HG03060 (cell line): ENCODE data around the gene KRT8.
"Not testable (repeated sequence)": the region's sequence is repeated elsewhere in the genome, so short reads cannot be mapped to it uniquely, and the experiment has no call there.

ENCODE experiments used
- ATAC-seq: cut with Tn5 transposase; IDR thresholded peaks from one replicate; pipeline ENCODE4 v1.9.1; 2021; ENCODE audit warnings: low read depth, moderate number of reproducible peaks; ENCODE audit not compliant: unreplicated experiment

Gene KRT8

GRCh38 chr12:52903285-52903854 is 1.5 kb downstream of the KRT8 start:
- ATAC-seq = no peak

- no peak for ATAC-seq
These were observed 2.9 kb downstream of the KRT8 start for GRCh38 chr12:52901715-52902541.

GRCh38 chr12:52900896-52901714 is 3.8 kb downstream of the KRT8 start:
- ATAC-seq = no peak

GRCh38 chr12:52900166-52900895 is 4.5 kb downstream of the KRT8 start:
- ATAC-seq = no peak

- ATAC-seq = no peak
These were observed 5.4 kb downstream of the KRT8 start for GRCh38 chr12:52899338-52900035.

- ATAC-seq = no peak
These were observed 8.4 kb downstream of the KRT8 start for GRCh38 chr12:52896190-52897100.

GRCh38 chr12:52895726-52896189 is 9.1 kb downstream of the KRT8 start:
- no peak for ATAC-seq

- ATAC-seq = no peak
These were observed 11.9 kb downstream of the KRT8 start for GRCh38 chr12:52892974-52893373.

GRCh38 chr12:52892207-52892852 is 12.5 kb downstream of the KRT8 start:
- ATAC-seq = no peak

GRCh38 chr12:52891044-52891443 is 13.8 kb downstream of the KRT8 start:
- no peak for ATAC-seq

- no peak for ATAC-seq
These were observed 14.5 kb downstream of the KRT8 start for GRCh38 chr12:52890417-52890816.

- no peak for ATAC-seq
These were observed 20.2 kb downstream of the KRT8 start for GRCh38 chr12:52884526-52885293.

- not testable (repeated sequence) for ATAC-seq
These were observed 24.4 kb downstream of the KRT8 start for GRCh38 chr12:52880499-52880898.

GRCh38 chr12:52879394-52880351 is 25.2 kb downstream of the KRT8 start:
- ATAC-seq = no peak

- ATAC-seq = no peak
These were observed 26.1 kb downstream of the KRT8 start for GRCh38 chr12:52878507-52879393.

GRCh38 chr12:52877242-52877641 is 27.6 kb downstream of the KRT8 start:
- ATAC-seq = no peak
